ENCODE results near the gene JARID2.

- no peak for TF ChIP-seq CTCF (IDR thresholded peaks at IDR 0.05)
- TF ChIP-seq POLR2A (IDR thresholded peaks at IDR 0.05) = no peak
- no peak for TF ChIP-seq POLR2AphosphoS5 (IDR thresholded peaks at IDR 0.05)
- TF ChIP-seq EP300 (IDR thresholded peaks at IDR 0.05) = no peak
Observed at GRCh38 chr6:15297895-15298590, 52.2 kb downstream of the JARID2 start.
